Testis (tissue), 2 donors: ENCODE data around the gene FIGNL2.

Experiments
- CTCF ChIP-seq, 3 experiments: fragments of 450-650 bp in 2 of 3; fragments of 200-600 bp in 1 of 3; sonication (generic) in 1 of 3; IDR thresholded peaks; one replicate each; pipeline ENCODE4 v1.5.1; 2016 to 2019; ENCODE audit warnings: antibody characterized with exemption in 3 of 3, mild to moderate bottlenecking in 2 of 3, moderate library complexity in 1 of 3
- POLR2A ChIP-seq: fragments of 450-650 bp; IDR thresholded peaks from one replicate; pipeline ENCODE4 v1.6.1; 2017; ENCODE audit warnings: antibody characterized with exemption, mild to moderate bottlenecking, moderate library complexity

DNA sequence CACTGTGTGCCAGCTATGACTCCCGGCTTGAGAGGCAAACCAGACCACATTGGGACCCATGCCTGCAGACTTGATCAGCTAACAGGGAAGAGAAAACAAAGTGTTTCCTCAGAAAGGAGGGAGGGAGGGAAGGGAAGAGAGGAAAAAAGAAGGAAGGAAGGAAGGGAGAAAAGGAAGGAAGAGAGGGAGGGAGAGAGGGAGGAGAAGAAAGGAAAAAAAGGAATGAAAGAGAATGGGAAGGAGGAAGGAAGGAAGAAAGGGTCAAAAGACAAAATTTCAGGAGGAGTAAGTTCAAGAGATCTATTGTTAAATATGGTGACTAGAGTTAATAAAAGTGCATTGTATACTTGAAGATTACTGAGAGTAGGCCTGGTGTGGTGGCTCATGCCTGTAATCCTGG, 18.9 kb downstream of the FIGNL2 start:
- TF ChIP-seq CTCF (IDR thresholded peaks at IDR 0.05) (no peak), POLR2A (no peak)
